H1 (cell line): Measurements from ENCODE around the gene EHBP1. TPM values are rescaled to one million over a fixed set of nuclear protein-coding genes. Genes with fewer than 3 reads are reported as not detected.

ENCODE experiments used
- CBX8 ChIP-seq: fragments of 300-800, 300-1000 bp; sonication (generic); IDR thresholded peaks from 2 replicates; pipeline ENCODE4 v1.7.1; 2016; ENCODE audit warnings: low read depth, low read length, borderline replicate concordance
- FOSL1 ChIP-seq: IDR thresholded peaks from 2 replicates; pipeline ENCODE4 v1.6.1; 2011; ENCODE audit warnings: mild to moderate bottlenecking, low read depth, low read length, moderate library complexity; ENCODE audit not compliant: insufficient read depth
- polyA plus RNA-seq, 7 experiments: library from polyadenylated mRNA; depleted of rRNA in 3 of 7; stranded (reverse) in 5 of 7; unstranded in 2 of 7; fragments of >200 nt in 5 of 7; fragments of 200-250 nt in 2 of 7; gene quantifications; 1 replicate in 5 of 7; 2 replicates in 1 of 7; 4 replicates in 1 of 7; pipeline versions ENCODE4 v1.2.1 to v1.2.3, GENCODE V29; 2011 to 2013; ENCODE audit warnings: missing spikeins in 2 of 7, mixed read lengths in 2 of 7
- total RNA-seq: library from RNA; stranded (reverse); fragmentation: NEBNext Ultra II Directional; extraction: Animal tissue kit (Norgen Biotek cat#: 25700); gene quantifications from 2 replicates; pipeline ENCODE4 v1.2.1, GENCODE V29; 2021
- TF ChIP-seq, protein P1 (sequence below): IDR thresholded peaks from 2 replicates; pipeline ENCODE4 v1.6.1; 2012; ENCODE audit warnings: low read length, inconsistent platforms

EHBP1 gene
- total and polyA plus RNA-seq, 2 of the 8 experiments (the other 6 are each of a cell fraction or from before 2014, with no cell fraction given), result 12.0 to 64.1 TPM

DNA sequence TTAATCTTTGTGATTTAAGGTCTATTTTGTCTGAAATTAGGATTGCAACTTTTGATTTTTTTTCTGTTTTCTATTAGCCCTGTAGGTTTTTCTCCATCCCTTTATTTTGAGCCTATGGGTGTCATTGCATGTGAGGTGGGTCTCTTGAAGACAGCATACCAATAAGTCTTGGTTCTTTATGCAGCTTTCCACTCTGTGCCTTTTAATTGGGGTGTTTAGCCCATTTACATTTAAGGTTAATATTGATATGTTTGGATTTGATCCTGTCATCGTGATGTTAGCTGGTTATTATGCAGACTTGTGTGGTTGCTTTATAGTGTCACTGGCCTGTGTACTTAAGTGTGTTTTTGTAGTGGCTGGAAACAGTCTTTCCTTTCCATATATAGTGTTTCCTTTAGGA lies 17.7 kb downstream of the EHBP1 start (continued):
- TF ChIP-seq, protein P1, sequence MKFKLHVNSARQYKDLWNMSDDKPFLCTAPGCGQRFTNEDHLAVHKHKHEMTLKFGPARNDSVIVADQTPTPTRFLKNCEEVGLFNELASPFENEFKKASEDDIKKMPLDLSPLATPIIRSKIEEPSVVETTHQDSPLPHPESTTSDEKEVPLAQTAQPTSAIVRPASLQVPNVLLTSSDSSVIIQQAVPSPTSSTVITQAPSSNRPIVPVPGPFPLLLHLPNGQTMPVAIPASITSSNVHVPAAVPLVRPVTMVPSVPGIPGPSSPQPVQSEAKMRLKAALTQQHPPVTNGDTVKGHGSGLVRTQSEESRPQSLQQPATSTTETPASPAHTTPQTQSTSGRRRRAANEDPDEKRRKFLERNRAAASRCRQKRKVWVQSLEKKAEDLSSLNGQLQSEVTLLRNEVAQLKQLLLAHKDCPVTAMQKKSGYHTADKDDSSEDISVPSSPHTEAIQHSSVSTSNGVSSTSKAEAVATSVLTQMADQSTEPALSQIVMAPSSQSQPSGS, result no peak
- TF ChIP-seq CBX8 (no peak), FOSL1 (no peak)
- TF ChIP-seq, all 59 proteins: peak for 0
